Ishikawa (cell line): ENCODE results near the gene BANP.

Experiments
- CEBPB ChIP-seq: IDR thresholded peaks from 2 replicates; pipeline ENCODE4 v1.6.1; 2012
- CREB1 ChIP-seq: IDR thresholded peaks from 2 replicates; pipeline ENCODE4 v1.6.1; 2012; ENCODE audit warnings: low read depth
- EGR1 ChIP-seq: IDR thresholded peaks from 2 replicates; pipeline ENCODE4 v1.6.1; 2012
- EP300 ChIP-seq: IDR thresholded peaks from 2 replicates; pipeline ENCODE4 v1.6.1; 2012; ENCODE audit warnings: borderline replicate concordance
- FOXM1 ChIP-seq: IDR thresholded peaks from 2 replicates; pipeline ENCODE4 v1.6.1; 2012; ENCODE audit warnings: low read depth, borderline replicate concordance
- MAX ChIP-seq: IDR thresholded peaks from 2 replicates; pipeline ENCODE4 v1.6.1; 2012
- NFIC ChIP-seq: IDR thresholded peaks from 2 replicates; pipeline ENCODE4 v1.6.1; 2012
- RAD21 ChIP-seq: IDR thresholded peaks from 2 replicates; pipeline ENCODE4 v1.6.1; 2012; ENCODE audit warnings: low read depth
- TAF1 ChIP-seq: IDR thresholded peaks from 2 replicates; pipeline ENCODE4 v1.6.1; 2012; ENCODE audit warnings: low read depth, mild to moderate bottlenecking
- TCF12 ChIP-seq: IDR thresholded peaks from 2 replicates; pipeline ENCODE4 v1.6.1; 2012; ENCODE audit warnings: low read depth
- TEAD4 ChIP-seq: IDR thresholded peaks from 2 replicates; pipeline ENCODE4 v1.6.1; 2012
- USF1 ChIP-seq: IDR thresholded peaks from 2 replicates; pipeline ENCODE4 v1.6.1; 2012
- YY1 ChIP-seq: IDR thresholded peaks from 2 replicates; pipeline ENCODE4 v1.6.1; 2012; ENCODE audit warnings: low read depth
- ZBTB7A ChIP-seq: IDR thresholded peaks from 2 replicates; pipeline ENCODE4 v1.6.1; 2012; ENCODE audit warnings: low read depth
- TF ChIP-seq, protein P1 (sequence below): IDR thresholded peaks from 2 replicates; pipeline ENCODE4 v1.6.1; 2012; ENCODE audit warnings: low read depth, mild to moderate bottlenecking

Gene BANP

DNA sequence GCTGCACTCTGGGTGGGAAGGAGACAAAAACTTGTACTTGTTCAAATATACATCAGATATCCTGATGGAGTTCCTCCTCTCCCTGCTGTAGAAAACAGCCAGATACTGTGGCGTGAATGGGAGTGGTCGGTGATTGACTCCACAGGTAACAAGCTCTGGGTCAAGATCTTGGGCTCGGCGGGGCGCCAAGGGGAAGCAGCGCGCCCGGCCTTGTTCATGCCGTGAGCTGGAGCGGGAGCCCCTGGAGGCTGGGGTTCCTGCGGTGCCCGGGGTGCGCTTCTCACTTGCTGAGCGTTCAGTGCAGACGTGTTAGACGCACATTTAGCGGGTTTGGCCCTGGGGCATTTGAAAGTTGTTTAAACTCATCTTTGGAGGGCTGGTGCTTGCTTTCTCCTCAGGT, 44.4 kb downstream of the BANP start:
- TF ChIP-seq EP300 (no peak), TEAD4 (no peak), EGR1 (no peak), NFIC (no peak), CREB1 (no peak), CEBPB (no peak), FOXM1 (no peak), TAF1 (no peak), MAX (no peak), RAD21 (no peak), ZBTB7A (no peak), YY1 (no peak), USF1 (no peak), TCF12 (no peak)
- TF ChIP-seq, protein P1, sequence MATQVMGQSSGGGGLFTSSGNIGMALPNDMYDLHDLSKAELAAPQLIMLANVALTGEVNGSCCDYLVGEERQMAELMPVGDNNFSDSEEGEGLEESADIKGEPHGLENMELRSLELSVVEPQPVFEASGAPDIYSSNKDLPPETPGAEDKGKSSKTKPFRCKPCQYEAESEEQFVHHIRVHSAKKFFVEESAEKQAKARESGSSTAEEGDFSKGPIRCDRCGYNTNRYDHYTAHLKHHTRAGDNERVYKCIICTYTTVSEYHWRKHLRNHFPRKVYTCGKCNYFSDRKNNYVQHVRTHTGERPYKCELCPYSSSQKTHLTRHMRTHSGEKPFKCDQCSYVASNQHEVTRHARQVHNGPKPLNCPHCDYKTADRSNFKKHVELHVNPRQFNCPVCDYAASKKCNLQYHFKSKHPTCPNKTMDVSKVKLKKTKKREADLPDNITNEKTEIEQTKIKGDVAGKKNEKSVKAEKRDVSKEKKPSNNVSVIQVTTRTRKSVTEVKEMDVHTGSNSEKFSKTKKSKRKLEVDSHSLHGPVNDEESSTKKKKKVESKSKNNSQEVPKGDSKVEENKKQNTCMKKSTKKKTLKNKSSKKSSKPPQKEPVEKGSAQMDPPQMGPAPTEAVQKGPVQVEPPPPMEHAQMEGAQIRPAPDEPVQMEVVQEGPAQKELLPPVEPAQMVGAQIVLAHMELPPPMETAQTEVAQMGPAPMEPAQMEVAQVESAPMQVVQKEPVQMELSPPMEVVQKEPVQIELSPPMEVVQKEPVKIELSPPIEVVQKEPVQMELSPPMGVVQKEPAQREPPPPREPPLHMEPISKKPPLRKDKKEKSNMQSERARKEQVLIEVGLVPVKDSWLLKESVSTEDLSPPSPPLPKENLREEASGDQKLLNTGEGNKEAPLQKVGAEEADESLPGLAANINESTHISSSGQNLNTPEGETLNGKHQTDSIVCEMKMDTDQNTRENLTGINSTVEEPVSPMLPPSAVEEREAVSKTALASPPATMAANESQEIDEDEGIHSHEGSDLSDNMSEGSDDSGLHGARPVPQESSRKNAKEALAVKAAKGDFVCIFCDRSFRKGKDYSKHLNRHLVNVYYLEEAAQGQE, result no peak

DNA sequence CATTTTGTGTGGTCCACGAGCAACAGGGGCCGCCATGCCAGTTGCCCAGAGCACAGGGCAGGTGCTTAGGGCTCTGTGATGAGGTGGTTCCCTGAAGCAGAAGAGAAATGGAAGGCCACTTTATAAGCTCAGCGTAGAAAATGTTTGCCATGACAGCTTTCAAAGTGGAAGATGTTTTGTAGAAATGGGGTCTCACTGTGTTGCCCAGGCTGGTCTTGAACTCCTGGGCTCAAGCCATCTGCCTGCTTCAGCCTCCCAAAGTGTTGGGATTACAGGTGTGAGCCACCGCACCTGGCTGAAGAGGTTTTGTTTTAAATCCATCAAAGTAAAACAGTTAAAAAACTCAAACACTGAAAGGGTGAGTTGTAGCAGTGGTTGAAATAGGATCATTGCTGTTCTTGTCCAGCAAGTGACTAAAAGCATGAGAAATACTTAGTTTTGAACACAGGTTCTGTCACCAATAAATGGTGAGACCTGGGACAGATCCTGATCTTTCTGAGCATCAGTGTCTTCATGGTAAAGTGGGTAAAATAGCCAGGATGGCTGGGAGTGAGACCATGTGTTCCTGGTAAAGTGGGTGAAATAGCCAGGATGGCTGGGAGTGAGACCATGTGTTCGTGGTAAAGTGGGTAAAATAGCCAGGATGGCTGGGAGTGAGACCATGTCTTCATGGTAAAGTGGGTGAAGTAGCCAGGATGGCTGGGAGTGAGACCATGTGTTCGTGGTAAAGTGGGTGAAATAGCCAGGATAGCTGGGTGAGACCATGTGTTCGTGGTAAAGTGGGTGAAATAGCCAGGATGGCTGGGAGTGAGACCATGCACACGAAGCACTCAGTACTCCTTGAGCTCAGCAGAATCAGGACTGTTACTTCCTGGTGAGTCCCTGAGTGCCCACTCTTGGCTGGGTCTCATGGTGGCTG, 46.0 kb downstream of the BANP start:
- TF ChIP-seq EGR1 (no peak), TEAD4 (no peak)

DNA sequence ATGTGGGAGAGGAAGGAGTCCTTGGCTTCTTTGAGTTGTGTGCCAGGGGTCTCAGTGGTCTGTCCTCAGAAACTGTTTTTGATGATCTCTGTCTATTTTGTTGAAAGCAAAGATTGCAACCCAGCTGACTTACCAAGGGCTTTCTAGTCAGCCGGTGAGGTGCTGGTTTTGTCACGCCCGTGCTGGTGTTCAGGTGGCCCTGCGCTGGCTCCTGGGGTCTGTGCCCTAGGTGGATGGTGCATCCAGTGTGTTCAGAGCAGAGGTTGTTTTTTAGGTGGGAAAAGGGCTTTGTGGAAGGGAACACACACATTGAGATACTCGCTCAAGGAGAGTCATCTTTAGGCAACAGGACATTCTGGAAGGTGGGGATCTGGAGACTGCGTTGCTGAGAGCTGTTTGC, 51.0 kb downstream of the BANP start:
- TF ChIP-seq MAX, result no peak
- no peak for TF ChIP-seq RAD21
- TF ChIP-seq TCF12, result no peak
- TF ChIP-seq CEBPB, result no peak
- no peak for TF ChIP-seq EGR1
- no peak for TF ChIP-seq USF1
- TF ChIP-seq TAF1, result no peak
- no peak for TF ChIP-seq NFIC
- no peak for TF ChIP-seq ZBTB7A
- TF ChIP-seq TEAD4, result no peak
- no peak for TF ChIP-seq CREB1
- TF ChIP-seq YY1, result no peak
- TF ChIP-seq, protein P1, result no peak
- TF ChIP-seq EP300, result no peak
- no peak for TF ChIP-seq FOXM1

DNA sequence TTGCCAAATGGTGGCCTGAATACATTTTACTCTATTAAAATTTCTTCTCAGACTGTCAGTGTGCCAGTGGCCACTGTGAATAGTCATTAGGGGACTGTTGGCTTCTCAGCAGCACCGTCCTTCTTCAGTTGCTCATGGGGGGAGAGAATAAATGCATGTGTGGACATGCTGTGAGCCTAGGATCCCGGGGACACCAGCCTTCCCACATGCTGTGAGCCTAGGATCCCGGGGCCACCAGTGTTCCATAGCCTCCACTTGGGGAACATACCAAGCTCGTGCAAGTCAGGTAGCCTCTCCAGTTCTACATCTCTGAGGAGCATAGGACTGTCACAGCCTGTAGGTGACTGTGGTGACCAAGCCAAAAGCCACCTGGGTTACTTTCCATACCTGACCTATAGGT, 51.5 kb downstream of the BANP start:
- TF ChIP-seq, protein P1, result no peak
- TF ChIP-seq CREB1 (no peak), MAX (no peak), YY1 (no peak), NFIC (no peak), TCF12 (no peak), TEAD4 (no peak), EP300 (no peak), ZBTB7A (no peak), FOXM1 (no peak)
